HepG2 (cell line): Measurements from ENCODE around the gene CES2. TPM values are rescaled to one million over a fixed set of nuclear protein-coding genes. Genes with fewer than 3 reads are reported as not detected.

Experiments used
- ATAC-seq: fragments of 200-7000 bp; cut with Tn5 transposase; 3 replicates; pipeline ENCODE4 v1.9.1; 2020; ENCODE audit warnings: mild to moderate bottlenecking, moderate library complexity
- BruUV-seq: library from RNA; stranded (reverse); fragments of 400-500 nt; replicated peaks from 2 replicates; lab custom pipeline; 2021; lab: Mats Ljungman, UMichigan
- CTCF ChIA-PET: fragments of 300-600 bp; formaldehyde crosslinking; extraction: SDS; loops from one replicate; lab custom pipeline; 2021; ENCODE audit warnings: low total read pairs, inconsistent platforms, low intra/inter-chr PET ratio; lab: Yijun Ruan, JAX
- POLR2A ChIA-PET: fragments of 350-600 bp; sonication (Branson Sonifier 250); formaldehyde crosslinking; loops from one replicate; lab custom pipeline; 2020; ENCODE audit warnings: antibody characterized with exemption, inconsistent platforms; lab: Yijun Ruan, JAX
- DNase-seq: peaks from one replicate; pipeline ENCODE4 v3.0.0-alpha.2; 2015; ENCODE audit warnings: low spot score
- FAIRE-seq: peaks from 3 replicates; lab custom pipeline; 2011; peaks lifted over from hg19 to GRCh38; lab: Jason Lieb, UNC
- H2AFZ ChIP-seq: one replicate; pipeline ENCODE4 v1.6.1; 2011; ENCODE audit warnings: low read length, inconsistent platforms
- H3K27ac ChIP-seq: fragments of 300-600 bp; 3 replicates; pipeline ENCODE4 v1.8.0; 2011; ENCODE audit warnings: mixed run types, mild to moderate bottlenecking, mixed read lengths, low read length, inconsistent platforms; ENCODE audit not compliant: insufficient read depth; ENCODE audit errors: extremely low read length
- H3K27me3 ChIP-seq, 2 experiments: fragments of 200-600 bp in 1 of 2; 2 replicates in 1 of 2; 3 replicates in 1 of 2; pipeline versions ENCODE4 v1.6.0 to v1.8.0; 2011; ENCODE audit warnings: low read length in 2 of 2, mild to moderate bottlenecking in 2 of 2, moderate library complexity in 2 of 2, inconsistent platforms in 1 of 2; ENCODE audit not compliant: insufficient read depth in 2 of 2, control insufficient read depth in 1 of 2
- H3K36me3 ChIP-seq, 2 experiments: fragments of 200-600 bp in 1 of 2; replicated peaks in 1 of 2; 2 replicates in 1 of 2; 3 replicates in 1 of 2; pipeline versions ENCODE4 v1.5.1 to v1.8.0; 2011; ENCODE audit warnings: low read length in 2 of 2, inconsistent platforms in 1 of 2; ENCODE audit not compliant: insufficient read depth in 2 of 2, control insufficient read depth in 1 of 2
- H3K4me1 ChIP-seq: 2 replicates; pipeline ENCODE4 v1.5.1; 2012; ENCODE audit warnings: low read length, inconsistent platforms; ENCODE audit not compliant: insufficient read depth
- H3K4me2 ChIP-seq: 2 replicates; pipeline ENCODE4 v1.6.0; 2011; ENCODE audit warnings: low read depth, low read length, inconsistent platforms
- H3K4me3 ChIP-seq, 3 experiments: fragments of 200-600 bp in 1 of 3; sonication (generic), shearing (Covaris generic) in 1 of 3; replicated peaks in 1 of 3; 2 replicates each; pipeline ENCODE4 v1.5.1; 2011 to 2016; ENCODE audit warnings: low read length in 3 of 3, inconsistent platforms in 2 of 3, low read depth in 2 of 3, mild to moderate bottlenecking in 2 of 3, control low read depth in 1 of 3, mixed read lengths in 1 of 3; ENCODE audit not compliant: insufficient read depth in 1 of 3
- H3K79me2 ChIP-seq: one replicate; pipeline ENCODE4 v1.6.1; 2011; ENCODE audit warnings: low read length, inconsistent platforms; ENCODE audit not compliant: insufficient read depth
- H3K9ac ChIP-seq: 2 replicates; pipeline ENCODE4 v1.6.0; 2011; ENCODE audit warnings: mild to moderate bottlenecking, low read depth, low read length, inconsistent platforms; ENCODE audit not compliant: insufficient read depth
- H3K9me3 ChIP-seq: 2 replicates; pipeline ENCODE4 v1.5.1; 2012; ENCODE audit warnings: mild to moderate bottlenecking, low read length
- H4K20me1 ChIP-seq: 2 replicates; pipeline ENCODE4 v1.6.0; 2011; ENCODE audit warnings: inconsistent platforms, mild to moderate bottlenecking, low read length, moderate library complexity; ENCODE audit not compliant: insufficient read depth
- ATF5 ChIP-seq: sonication (generic); formaldehyde crosslinking; IDR thresholded peaks from 2 replicates; pipeline ENCODE4 v1.4.0; 2020; ENCODE audit warnings: mild to moderate bottlenecking, low read depth, missing genetic modification reagents
- ISX ChIP-seq: sonication (generic); formaldehyde crosslinking; conservative IDR thresholded peaks from 2 replicates; pipeline ENCODE4 v1.5.0; 2020; ENCODE audit warnings: missing genetic modification reagents
- KLF6 ChIP-seq: IDR thresholded peaks from 2 replicates; pipeline ENCODE4 v1.8.0; 2016; ENCODE audit warnings: missing biosample characterization, missing genetic modification reagents
- MXI1 ChIP-seq: IDR thresholded peaks from 3 replicates; pipeline ENCODE4 v1.6.1; 2012; ENCODE audit warnings: low read depth, low read length, inconsistent platforms, borderline replicate concordance
- NR2F6 ChIP-seq, 2 experiments: IDR thresholded peaks; 2 replicates each; pipeline ENCODE4 v1.6.1; 2016; ENCODE audit warnings: antibody characterized with exemption in 1 of 2, mild to moderate bottlenecking in 1 of 2
- SIX1 ChIP-seq: sonication (generic); formaldehyde crosslinking; IDR thresholded peaks from 2 replicates; pipeline ENCODE4 v1.4.0; 2020; ENCODE audit warnings: missing genetic modification reagents, borderline replicate concordance
- ZHX1 ChIP-seq: sonication (generic); formaldehyde crosslinking; IDR thresholded peaks from 2 replicates; pipeline ENCODE4 v1.8.1; 2022; ENCODE audit warnings: low read depth, mild to moderate bottlenecking, missing genetic modification reagents
- ZNF460 ChIP-seq: sonication (generic); formaldehyde crosslinking; IDR thresholded peaks from 2 replicates; pipeline ENCODE4 v1.5.1; 2020; ENCODE audit warnings: missing genetic modification reagents, mild to moderate bottlenecking, borderline replicate concordance
- ZNF589 ChIP-seq: sonication (generic); formaldehyde crosslinking; conservative IDR thresholded peaks from 2 replicates; pipeline ENCODE4 v1.8.0; 2022; ENCODE audit warnings: mild to moderate bottlenecking, moderate library complexity, missing genetic modification reagents
- ZNF670 ChIP-seq: sonication (generic); formaldehyde crosslinking; IDR thresholded peaks from 2 replicates; pipeline ENCODE4 v1.8.0; 2022; ENCODE audit warnings: mild to moderate bottlenecking, missing genetic modification reagents, borderline replicate concordance
- WGBS: methylation state at CpG from one replicate; pipeline ENCODE4 v1.1.6; 2017; ENCODE audit warnings: low lambda C conversion rate; 5-methylcytosine and 5-hydroxymethylcytosine counted together
- in situ Hi-C: cut with HindIII; loops from 2 replicates; pipeline ENCODE4 v1.10.0; 2017; ENCODE audit warnings: low pct_unique_long_range_greater_than_20kb; ENCODE audit not compliant: extremely low pct_ligation_motif_present
- intact Hi-C: fragments of 100-400 bp; cut with micrococcal nuclease; formaldehyde crosslinking; loops from one replicate; pipeline ENCODE4 v1.10.0; 2022; ENCODE audit not compliant: unreplicated experiment
- polyA plus RNA-seq, 8 experiments: library from polyadenylated mRNA; depleted of rRNA in 3 of 8; stranded (reverse) in 7 of 8; unstranded in 1 of 8; fragments of >200 nt; fragmentation: Illumina TruSeq in 4 of 8; extraction: Trizol in 4 of 8; gene quantifications; 2 replicates each; pipeline versions ENCODE4 v1.2.1 to v1.2.3, GENCODE V29; 2011 to 2016; ENCODE audit warnings: low read depth in 4 of 8, missing spikeins in 1 of 8, mixed read lengths in 1 of 8; ENCODE audit not compliant: insufficient read depth in 1 of 8
- total RNA-seq, 5 experiments: library from RNA; depleted of rRNA; stranded (reverse); fragments of >200 nt; fragmentation: Illumina TruSeq; extraction: Trizol; gene quantifications; 2 replicates each; pipeline ENCODE4 v1.2.3, GENCODE V29; 2016; ENCODE audit warnings: low read depth in 1 of 5

CES2 gene
- total and polyA plus RNA-seq, 2 of the 13 experiments (the other 11 are each of a cell fraction or from before 2014, with no cell fraction given): 50.6 to 63.8 TPM

DNA sequence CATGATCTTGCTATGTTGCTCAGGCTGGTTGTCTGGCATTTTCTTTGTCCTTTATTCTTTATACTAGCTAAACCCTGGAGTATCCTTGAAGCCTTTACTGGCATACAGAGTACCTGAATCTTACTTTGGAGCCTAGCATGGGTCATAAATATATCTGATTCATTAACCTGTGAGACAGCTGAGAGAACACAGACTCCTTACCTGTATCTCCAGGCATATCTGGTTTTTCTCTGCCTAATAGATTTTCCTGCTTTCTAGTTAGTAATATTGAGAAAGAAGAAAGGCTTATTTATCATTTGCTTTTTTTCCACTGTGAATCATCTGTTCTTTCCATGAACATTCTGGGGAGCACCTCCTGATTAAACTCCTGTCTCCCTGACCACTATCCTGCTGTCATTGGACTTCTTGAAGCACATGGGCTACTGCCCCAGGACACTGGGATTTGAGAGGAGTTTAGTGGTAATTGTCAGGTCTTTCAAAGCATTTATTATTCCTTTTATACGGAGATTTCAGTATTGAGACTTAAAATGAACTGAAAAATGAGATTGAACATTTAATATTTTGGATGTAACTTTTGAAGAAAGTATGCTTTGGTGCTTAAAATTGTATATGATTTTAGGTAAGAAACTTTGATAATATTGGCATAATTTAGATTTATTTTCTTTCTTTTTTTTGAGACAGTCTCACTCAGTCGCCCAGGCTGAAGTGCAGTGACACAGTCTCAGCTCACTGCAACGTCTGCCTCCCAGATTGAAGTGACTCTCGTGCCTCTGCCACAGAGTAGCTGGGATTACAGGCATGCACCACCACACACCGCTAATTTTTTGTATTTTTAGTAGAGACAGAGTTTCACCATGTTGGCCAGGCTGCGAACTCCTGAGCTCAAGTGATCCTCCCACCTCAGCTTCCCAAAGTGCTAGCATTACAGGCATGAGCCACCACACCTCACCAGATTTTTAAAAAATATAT, 46.4 kb upstream of the CES2 start (continued):
- TF ChIP-seq ZHX1 (CRISPR knock-in tag) (no peak), ISX (CRISPR knock-in tag) (no peak), ZNF589 (CRISPR knock-in tag) (no peak), ZNF460 (CRISPR knock-in tag) (no peak), SIX1 (CRISPR knock-in tag) (no peak), KLF6 (CRISPR knock-in tag) (no peak), ATF5 (CRISPR knock-in tag) (no peak)

GRCh38 chr16:66889622-66890021, 45.7 kb upstream of the CES2 start:
- ChIA-PET CTCF (no interaction called here), POLR2A (interaction anchor here (4.0 kb wide), 1 partner anchor 9 kb away, joined by 15 read pairs; the partner anchor contains the start of gene PDP2)
- H3K4me2 ChIP-seq: no peak overlapping the region
- no peaks in the 10 kb centered on the region for H3K27me3 ChIP-seq
- no peak for TF ChIP-seq NR2F6 (IDR thresholded peaks at IDR 0.05)
- TF ChIP-seq NR2F6 (CRISPR knock-in tag; IDR thresholded peaks at IDR 0.05): no peak
- TF ChIP-seq ZNF670 (CRISPR knock-in tag): no peak
- TF ChIP-seq MXI1: no peak
- in situ Hi-C loops: no loop called here
- WGBS: 89% methylated on average over 4 of the region's 4 CpGs
- intact Hi-C loops: loop anchor here (10.0 kb wide), 1 partner anchor 265 kb away; the partner anchor contains the start of genes B3GNT9, FBXL8 and TRADD
- DNase-seq: no peak
- H3K4me1 ChIP-seq: peaks cover 21% of the 10 kb centered on the region
- H3K79me2 ChIP-seq: peaks cover 6% of the 10 kb centered on the region
- FAIRE-seq: no peak
- H3K27ac ChIP-seq: no peak overlapping the region
- H4K20me1 ChIP-seq: no peaks in the 10 kb centered on the region
- H3K36me3 ChIP-seq: peaks cover 14 to 28% of the 10 kb centered on the region in 2 experiments
- H3K9ac ChIP-seq: no peak overlapping the region
- H3K9me3 ChIP-seq: no peaks in the 10 kb centered on the region
- BruUV-seq: no TSS peak
- no peak overlapping the region for H3K4me3 ChIP-seq
- H2AFZ ChIP-seq: no peak overlapping the region
- ATAC-seq: no peak
